Osteoblast (primary cell): Measurements from ENCODE around the gene PDE4B. TPM values are rescaled to one million over a fixed set of nuclear protein-coding genes. Genes with fewer than 3 reads are reported as not detected.
"Not testable (repeated sequence)": the region's sequence is repeated elsewhere in the genome, so short reads cannot be mapped to it uniquely, and the experiment has no call there.

ENCODE experiments used
- DNase-seq: peaks from one replicate; pipeline ENCODE4 v3.0.0; 2011; ENCODE audit warnings: low spot score, mixed read lengths; ENCODE audit not compliant: insufficient read length; ENCODE audit errors: missing footprints
- H2AFZ ChIP-seq: 2 replicates; pipeline ENCODE4 v1.6.0; 2011; ENCODE audit warnings: mild to moderate bottlenecking, low read length
- H3K27ac ChIP-seq: 2 replicates; pipeline ENCODE4 v1.5.1; 2011; ENCODE audit warnings: mild to moderate bottlenecking, low read depth, low read length, moderate library complexity
- H3K27me3 ChIP-seq: 2 replicates; pipeline ENCODE4 v1.6.0; 2012; ENCODE audit warnings: mild to moderate bottlenecking, control low read depth, inconsistent platforms, low read length, moderate library complexity; ENCODE audit not compliant: insufficient read depth
- H3K36me3 ChIP-seq: 2 replicates; pipeline ENCODE4 v1.5.1; 2011; ENCODE audit warnings: mild to moderate bottlenecking, low read length, control low read depth, moderate library complexity; ENCODE audit not compliant: insufficient read depth
- H3K4me1 ChIP-seq: 2 replicates; pipeline ENCODE4 v1.5.1; 2011; ENCODE audit warnings: mild to moderate bottlenecking, low read length, control low read depth, moderate library complexity; ENCODE audit not compliant: insufficient read depth
- H3K4me2 ChIP-seq: 2 replicates; pipeline ENCODE4 v1.6.0; 2011; ENCODE audit warnings: mild to moderate bottlenecking, low read length; ENCODE audit not compliant: insufficient read depth
- H3K4me3 ChIP-seq: fragments of 200-600 bp; sonication (generic); 3 replicates; pipeline ENCODE4 v1.5.1; 2012; ENCODE audit warnings: mild to moderate bottlenecking, low read length, inconsistent platforms; ENCODE audit not compliant: insufficient read depth
- H3K79me2 ChIP-seq: 2 replicates; pipeline ENCODE4 v1.6.0; 2012; ENCODE audit warnings: mild to moderate bottlenecking, low read length, control low read depth, inconsistent platforms; ENCODE audit not compliant: insufficient read depth
- H3K9me3 ChIP-seq: 2 replicates; pipeline ENCODE4 v1.5.1; 2011; ENCODE audit warnings: low read depth, low read length, control low read depth
- H4K20me1 ChIP-seq: 2 replicates; pipeline ENCODE4 v1.6.0; 2012; ENCODE audit warnings: mild to moderate bottlenecking, low read length, control low read depth; ENCODE audit not compliant: insufficient read depth
- total RNA-seq: library from RNA; depleted of rRNA; stranded (reverse); fragments of >200 nt; gene quantifications from 2 replicates; pipeline ENCODE4 v1.2.3, GENCODE V29; 2012
- TF ChIP-seq, protein P1 (sequence below): IDR thresholded peaks from 2 replicates; pipeline ENCODE4 v1.5.1; 2011; ENCODE audit warnings: mild to moderate bottlenecking, low read depth, low read length, moderate library complexity; ENCODE audit errors: extremely low read depth

PDE4B gene
- total RNA-seq, 1 donor, result 21.4 TPM

DNA sequence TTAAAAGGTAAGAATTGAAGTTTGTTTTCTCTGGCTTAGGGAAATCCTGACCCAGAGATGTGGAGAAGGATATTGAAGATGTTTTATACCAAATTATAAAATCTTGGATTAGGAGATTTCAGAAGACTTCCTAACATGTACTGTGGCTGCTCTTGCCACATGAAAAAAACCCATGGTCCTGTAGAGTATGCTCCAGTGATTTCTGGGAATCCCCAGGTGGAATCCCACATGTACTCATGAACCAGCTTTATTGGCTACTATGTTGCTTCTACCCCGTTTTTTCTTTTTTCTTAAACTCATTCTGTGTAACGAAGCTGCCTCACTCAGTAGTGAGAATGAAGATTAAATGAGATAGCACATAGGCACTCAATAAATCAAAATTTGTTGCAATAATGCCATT lies 608.5 kb downstream of the PDE4B start:
- TF ChIP-seq, protein P1, sequence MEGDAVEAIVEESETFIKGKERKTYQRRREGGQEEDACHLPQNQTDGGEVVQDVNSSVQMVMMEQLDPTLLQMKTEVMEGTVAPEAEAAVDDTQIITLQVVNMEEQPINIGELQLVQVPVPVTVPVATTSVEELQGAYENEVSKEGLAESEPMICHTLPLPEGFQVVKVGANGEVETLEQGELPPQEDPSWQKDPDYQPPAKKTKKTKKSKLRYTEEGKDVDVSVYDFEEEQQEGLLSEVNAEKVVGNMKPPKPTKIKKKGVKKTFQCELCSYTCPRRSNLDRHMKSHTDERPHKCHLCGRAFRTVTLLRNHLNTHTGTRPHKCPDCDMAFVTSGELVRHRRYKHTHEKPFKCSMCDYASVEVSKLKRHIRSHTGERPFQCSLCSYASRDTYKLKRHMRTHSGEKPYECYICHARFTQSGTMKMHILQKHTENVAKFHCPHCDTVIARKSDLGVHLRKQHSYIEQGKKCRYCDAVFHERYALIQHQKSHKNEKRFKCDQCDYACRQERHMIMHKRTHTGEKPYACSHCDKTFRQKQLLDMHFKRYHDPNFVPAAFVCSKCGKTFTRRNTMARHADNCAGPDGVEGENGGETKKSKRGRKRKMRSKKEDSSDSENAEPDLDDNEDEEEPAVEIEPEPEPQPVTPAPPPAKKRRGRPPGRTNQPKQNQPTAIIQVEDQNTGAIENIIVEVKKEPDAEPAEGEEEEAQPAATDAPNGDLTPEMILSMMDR, result no peak

DNA sequence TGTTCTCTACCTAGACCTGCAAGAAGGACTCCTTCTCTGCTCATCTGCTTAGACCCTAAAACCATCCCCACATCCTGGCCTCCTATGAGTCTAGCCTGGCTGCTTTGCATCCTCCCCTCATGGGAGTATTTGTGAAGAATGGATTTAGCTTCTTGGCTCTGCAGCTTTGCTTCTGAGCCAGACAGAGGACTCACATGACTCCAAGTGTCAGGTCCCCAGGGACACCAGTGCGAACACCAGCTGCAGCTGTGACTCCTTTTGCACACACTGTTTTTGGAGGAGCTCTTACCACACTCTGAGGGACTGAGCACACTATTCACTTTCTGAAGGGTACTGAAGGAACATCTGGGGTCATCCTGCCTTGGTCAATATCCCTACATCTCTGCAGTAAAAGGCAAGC lies 609.5 kb downstream of the PDE4B start:
- Histone ChIP-seq H3K27me3 (no peaks in the 10 kb centered on the region), H3K4me1 (peaks cover 18% of the 10 kb centered on the region), H4K20me1 (no peaks in the 10 kb centered on the region), H3K27ac (no peak overlapping the region), H2AFZ (no peak overlapping the region), H3K4me2 (no peak overlapping the region), H3K4me3 (no peak overlapping the region), H3K79me2 (no peaks in the 10 kb centered on the region), H3K36me3 (no peaks in the 10 kb centered on the region), H3K9me3 (no peaks in the 10 kb centered on the region)
- TF ChIP-seq, protein P1, result no peak
- peak; percentile 69 for DNase-seq

More for the DNA sequence above, 608.5 kb downstream of the PDE4B start:
- Histone ChIP-seq H3K9me3 (no peaks in the 10 kb centered on the region), H3K79me2 (no peaks in the 10 kb centered on the region), H3K4me3 (no peak overlapping the region), H2AFZ (no peak overlapping the region), H4K20me1 (no peaks in the 10 kb centered on the region), H3K4me2 (no peak overlapping the region), H3K36me3 (no peaks in the 10 kb centered on the region), H3K27ac (no peak overlapping the region), H3K27me3 (no peaks in the 10 kb centered on the region), H3K4me1 (peaks cover 18% of the 10 kb centered on the region)
- no peak for DNase-seq

DNA sequence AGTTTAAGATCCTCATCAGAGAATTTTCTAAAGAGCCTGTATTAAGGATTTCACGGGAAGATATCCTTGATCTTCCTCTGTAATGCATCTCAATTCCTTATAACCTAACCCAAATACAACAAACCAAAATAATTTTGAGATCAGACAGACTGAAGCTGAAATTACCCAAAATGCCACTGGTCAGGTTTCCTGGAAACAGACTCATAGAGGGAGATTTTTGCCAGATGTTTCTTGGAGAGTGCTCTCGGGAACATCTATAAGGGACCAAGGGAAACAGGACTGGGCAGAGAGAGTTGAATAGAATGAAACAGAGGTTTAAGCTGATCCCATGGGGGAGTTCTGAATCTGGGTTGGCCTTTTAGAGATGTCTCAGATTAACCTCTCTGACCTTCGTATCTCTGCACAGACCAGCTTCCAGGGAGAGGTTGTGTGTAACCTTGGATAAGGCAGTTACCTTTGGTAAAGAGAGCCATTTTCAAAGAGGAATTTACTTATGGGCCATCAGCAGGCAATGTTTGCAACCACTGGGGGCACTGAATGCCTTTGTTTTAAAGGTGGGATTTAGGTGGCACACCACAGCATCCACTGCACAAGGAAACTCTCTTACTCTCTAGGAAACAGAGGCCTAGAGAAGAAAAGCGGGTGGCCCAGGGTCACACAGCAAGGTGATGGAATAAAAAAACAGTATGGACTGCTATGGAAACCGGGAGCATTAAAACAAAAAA lies 610.5 kb downstream of the PDE4B start:
- no peak overlapping the region for H3K4me2 ChIP-seq
- H2AFZ ChIP-seq, result no peak overlapping the region
- DNase-seq, result no peak
- TF ChIP-seq, protein P1, result no peak
- H3K4me1 ChIP-seq, result peaks cover 18% of the 10 kb centered on the region
- no peak overlapping the region for H3K27ac ChIP-seq
- no peaks in the 10 kb centered on the region for H4K20me1 ChIP-seq
- no peaks in the 10 kb centered on the region for H3K9me3 ChIP-seq
- no peaks in the 10 kb centered on the region for H3K79me2 ChIP-seq
- no peaks in the 10 kb centered on the region for H3K36me3 ChIP-seq
- no peak overlapping the region for H3K4me3 ChIP-seq
- no peaks in the 10 kb centered on the region for H3K27me3 ChIP-seq

DNA sequence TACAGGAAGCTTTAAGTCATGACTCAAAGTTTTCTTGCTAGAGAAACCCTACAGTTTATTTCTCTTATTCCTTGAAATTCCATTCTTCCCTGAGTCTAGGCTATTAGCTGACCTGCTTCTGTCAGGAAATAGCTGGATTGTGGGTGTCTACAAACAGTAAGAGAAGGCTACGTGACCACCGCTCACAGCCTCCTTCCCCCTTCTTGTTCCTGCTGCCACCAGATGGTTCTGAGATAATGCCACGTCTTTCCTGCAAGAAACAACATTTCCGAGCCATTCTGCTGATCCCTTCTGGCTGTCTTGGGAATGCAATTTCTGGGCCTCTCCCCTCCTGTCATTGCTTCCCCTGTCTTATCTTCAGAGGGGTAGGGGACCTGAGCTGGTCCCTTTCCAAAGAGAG lies 612.4 kb downstream of the PDE4B start:
- DNase-seq, result no peak
- Histone ChIP-seq H3K79me2 (no peaks in the 10 kb centered on the region), H3K4me1 (peaks cover 16% of the 10 kb centered on the region), H4K20me1 (no peaks in the 10 kb centered on the region), H2AFZ (no peak overlapping the region), H3K27ac (no peak overlapping the region), H3K27me3 (no peaks in the 10 kb centered on the region), H3K4me3 (no peak overlapping the region), H3K4me2 (no peak overlapping the region), H3K36me3 (no peaks in the 10 kb centered on the region), H3K9me3 (no peaks in the 10 kb centered on the region)
- TF ChIP-seq, protein P1, result no peak

DNA sequence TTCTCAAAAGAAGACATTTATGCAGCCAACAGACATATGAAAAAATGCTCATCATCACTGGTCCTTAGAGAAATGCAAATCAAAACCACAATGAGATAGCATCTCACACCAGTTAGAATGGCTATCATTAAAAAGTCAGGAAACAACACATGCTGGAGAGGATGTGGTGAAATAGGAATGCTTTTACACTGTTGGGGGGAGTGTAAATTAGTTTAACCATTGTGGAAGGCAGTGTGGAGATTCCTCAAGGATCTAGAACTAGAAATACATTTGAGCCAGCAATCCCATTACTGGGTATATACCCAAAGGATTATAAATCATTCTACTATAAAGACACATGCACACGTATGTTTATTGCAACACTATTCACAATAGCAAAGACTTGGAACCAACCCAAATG lies 618.8 kb downstream of the PDE4B start:
- not testable (repeated sequence) for H3K4me3 ChIP-seq, H3K4me1 ChIP-seq, H3K4me2 ChIP-seq, H3K27me3 ChIP-seq, DNase-seq, H4K20me1 ChIP-seq, H3K9me3 ChIP-seq, H3K27ac ChIP-seq, H2AFZ ChIP-seq, H3K36me3 ChIP-seq, H3K79me2 ChIP-seq
